Tibial nerve (tissue), 4 donors: Measurements from ENCODE around the gene HAO1. TPM values are rescaled to one million over a fixed set of nuclear protein-coding genes. Genes with fewer than 3 reads are reported as not detected.

Experiments used
- DNase-seq, 2 donors: peaks; one replicate each; pipeline ENCODE4 v3.0.0-alpha.2; 2019; ENCODE audit warnings: low spot score in 2 of 2
- H3K27ac ChIP-seq, 4 donors: fragments of 200-600 bp; sonication (generic) in 3 of 4; one replicate each; pipeline ENCODE4 v1.5.1; 2017 to 2019; ENCODE audit warnings: mild to moderate bottlenecking in 1 of 4
- H3K27me3 ChIP-seq, 2 donors: fragments of 200-600 bp; sonication (generic) in 1 of 2; one replicate each; pipeline versions ENCODE4 v1.5.1 to v1.6.0; 2017 to 2019
- H3K36me3 ChIP-seq, 3 donors: fragments of 200-600 bp; sonication (generic); one replicate each; pipeline ENCODE4 v1.5.1; 2018 to 2019
- H3K4me1 ChIP-seq, 4 donors: fragments of 200-600 bp; sonication (generic) in 3 of 4; one replicate each; pipeline ENCODE4 v1.5.1; 2017 to 2019
- H3K4me3 ChIP-seq, 4 donors: fragments of 200-600 bp; sonication (generic) in 3 of 4; one replicate each; pipeline ENCODE4 v1.5.1; 2017 to 2019; ENCODE audit warnings: mild to moderate bottlenecking in 1 of 4, moderate library complexity in 1 of 4
- H3K9me3 ChIP-seq, 4 donors: fragments of 200-600 bp; sonication (generic) in 3 of 4; one replicate each; pipeline ENCODE4 v1.5.1; 2017 to 2019
- CTCF ChIP-seq, 5 experiments: fragments of 200-600 bp in 3 of 5; fragments of 450-650 bp in 2 of 5; sonication (generic) in 3 of 5; IDR thresholded peaks; one replicate each; pipeline ENCODE4 v1.5.1; 2016 to 2019; ENCODE audit warnings: antibody characterized with exemption in 5 of 5, mild to moderate bottlenecking in 3 of 5, moderate library complexity in 2 of 5
- EP300 ChIP-seq, 2 donors: sonication (generic); formaldehyde crosslinking; IDR thresholded peaks; one replicate each; pipeline ENCODE4 v1.6.1; 2017; ENCODE audit warnings: antibody characterized with exemption in 2 of 2, mild to moderate bottlenecking in 1 of 2
- POLR2A ChIP-seq, 2 donors: fragments of 450-650 bp; IDR thresholded peaks; one replicate each; pipeline ENCODE4 v1.6.1; 2017; ENCODE audit warnings: antibody characterized with exemption in 2 of 2, mild to moderate bottlenecking in 2 of 2, moderate library complexity in 2 of 2
- WGBS, 2 donors: methylation state at CpG; one replicate each; pipeline ENCODE4 v1.1.5; 2018; 5-methylcytosine and 5-hydroxymethylcytosine counted together
- total RNA-seq, 4 donors: library from RNA; depleted of rRNA; stranded (reverse); fragments of >200 nt; gene quantifications; one replicate each; pipeline ENCODE4 v1.1.0, GENCODE V29; 2016

The HAO1 gene
- total RNA-seq, 4 donors from 2014 or later, result not detected

- no peaks in the 10 kb centered on the region for H3K36me3 ChIP-seq
- TF ChIP-seq CTCF (IDR thresholded peaks at IDR 0.05), result no peak
- TF ChIP-seq POLR2A (IDR thresholded peaks at IDR 0.05), result no peak
- TF ChIP-seq EP300 (IDR thresholded peaks at IDR 0.05), result no peak
- H3K4me3 ChIP-seq, result no peak overlapping the region
- no peak for DNase-seq
- no peak overlapping the region for H3K27ac ChIP-seq
- H3K9me3 ChIP-seq, result no peaks in the 10 kb centered on the region
- peaks cover 0 to 12% (median 0%) of the 10 kb centered on the region in 4 donors for H3K4me1 ChIP-seq
- H3K27me3 ChIP-seq, result no peaks in the 10 kb centered on the region
- WGBS, 2 donors, result 13% methylated on average over 11 of the region's 11 CpGs
Observed at GRCh38 chr20:7866285-7866684, 74.0 kb downstream of the HAO1 start.

- Histone ChIP-seq H3K27ac (no peak overlapping the region), H3K4me1 (peaks cover 0 to 7% (median 0%) of the 10 kb centered on the region in 4 donors)
- WGBS, 2 donors, result 8 to 18% methylated on average over 3 of the region's 3 CpGs
Observed at GRCh38 chr20:7859356-7859802, 80.9 kb downstream of the HAO1 start.

GRCh38 chr20:7858734-7859250 is 81.5 kb downstream of the HAO1 start:
- Histone ChIP-seq H3K9me3 (no peaks in the 10 kb centered on the region), H3K36me3 (no peaks in the 10 kb centered on the region), H3K4me3 (no peak overlapping the region), H3K27me3 (no peaks in the 10 kb centered on the region), H3K27ac (no peak overlapping the region), H3K4me1 (peaks cover 0 to 7% (median 0%) of the 10 kb centered on the region in 4 donors)
- no peak for DNase-seq
- TF ChIP-seq EP300 (IDR thresholded peaks at IDR 0.05) (no peak), CTCF (IDR thresholded peaks at IDR 0.05) (no peak), POLR2A (IDR thresholded peaks at IDR 0.05) (no peak)
- WGBS, 2 donors, result 40 to 54% methylated on average over 4 of the region's 4 CpGs

More at GRCh38 chr20:7859356-7859802, 80.9 kb downstream of the HAO1 start:
- TF ChIP-seq EP300 (IDR thresholded peaks at IDR 0.05) (no peak), POLR2A (IDR thresholded peaks at IDR 0.05) (no peak), CTCF (IDR thresholded peaks at IDR 0.05) (peak; percentile 31 to 62 (median 54))
- H3K27me3 ChIP-seq, result no peaks in the 10 kb centered on the region
- no peaks in the 10 kb centered on the region for H3K36me3 ChIP-seq
- DNase-seq, result peak in 1 of 2 donors; percentile 41
- H3K4me3 ChIP-seq, result no peak overlapping the region
- H3K9me3 ChIP-seq, result no peaks in the 10 kb centered on the region

- H3K27ac ChIP-seq, result no peak overlapping the region
- H3K36me3 ChIP-seq, result no peaks in the 10 kb centered on the region
- no peaks in the 10 kb centered on the region for H3K9me3 ChIP-seq
- H3K4me1 ChIP-seq, result peaks cover 0 to 7% (median 0%) of the 10 kb centered on the region in 4 donors
- no peak overlapping the region for H3K4me3 ChIP-seq
- 42 to 51% methylated on average over 2 of the region's 2 CpGs for WGBS, 2 donors
- no peak for DNase-seq
- no peaks in the 10 kb centered on the region for H3K27me3 ChIP-seq
- no peak for TF ChIP-seq EP300 (IDR thresholded peaks at IDR 0.05)
- no peak for TF ChIP-seq CTCF (IDR thresholded peaks at IDR 0.05)
- TF ChIP-seq POLR2A (IDR thresholded peaks at IDR 0.05), result no peak
Observed at GRCh38 chr20:7856756-7857155, 83.5 kb downstream of the HAO1 start.

GRCh38 chr20:7855545-7855944 is 84.7 kb downstream of the HAO1 start:
- no peak overlapping the region for H3K4me3 ChIP-seq
- DNase-seq, result no peak
- peaks cover 0 to 7% (median 0%) of the 10 kb centered on the region in 4 donors for H3K4me1 ChIP-seq
- no peaks in the 10 kb centered on the region for H3K9me3 ChIP-seq
- no peak overlapping the region for H3K27ac ChIP-seq
- H3K36me3 ChIP-seq, result no peaks in the 10 kb centered on the region
- no peaks in the 10 kb centered on the region for H3K27me3 ChIP-seq
- TF ChIP-seq POLR2A (IDR thresholded peaks at IDR 0.05) (no peak), CTCF (IDR thresholded peaks at IDR 0.05) (no peak), EP300 (IDR thresholded peaks at IDR 0.05) (no peak)
- WGBS, 2 donors, result 85 to 94% methylated on average over 1 of the region's 1 CpG
